NCI-H187 treated with DMSO at 0.1 percent for 48 hours (cell line): ENCODE data around the gene SYT1.
"Not testable (repeated sequence)": the region's sequence is repeated elsewhere in the genome, so short reads cannot be mapped to it uniquely, and the experiment has no call there.

Source experiments
- DNase-seq: peaks from one replicate; lab custom pipeline; 2025; lab: John Stamatoyannopoulos, UW

SYT1 gene

DNA sequence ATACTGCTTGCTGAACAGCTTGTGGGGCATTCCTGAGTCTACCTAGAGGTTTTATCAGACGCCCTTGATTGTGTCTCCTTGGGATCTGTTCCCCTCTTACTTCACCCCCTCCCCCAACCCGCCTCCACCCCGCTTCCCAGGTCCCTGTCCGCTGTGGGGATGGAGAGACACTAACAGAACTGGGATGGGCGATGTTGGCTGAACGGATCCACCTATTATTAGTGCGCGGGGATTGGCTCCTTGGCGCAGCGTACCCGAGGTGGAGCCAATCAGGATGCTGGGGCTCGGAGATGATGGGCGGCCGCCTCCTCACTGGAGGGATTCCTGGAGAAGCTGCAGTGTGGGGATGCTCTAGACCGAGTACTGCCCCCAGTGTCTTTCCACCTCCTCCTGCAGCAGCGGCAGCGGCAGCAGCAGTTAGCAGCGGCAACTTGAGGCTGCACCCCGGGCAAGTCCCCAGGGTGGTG lies at the start of gene SYT1:
Gene SYT1, plus strand, starts transcription at position 372 of the 467 bp plus-strand sequence.
- peak; percentile 92 for DNase-seq

DNA sequence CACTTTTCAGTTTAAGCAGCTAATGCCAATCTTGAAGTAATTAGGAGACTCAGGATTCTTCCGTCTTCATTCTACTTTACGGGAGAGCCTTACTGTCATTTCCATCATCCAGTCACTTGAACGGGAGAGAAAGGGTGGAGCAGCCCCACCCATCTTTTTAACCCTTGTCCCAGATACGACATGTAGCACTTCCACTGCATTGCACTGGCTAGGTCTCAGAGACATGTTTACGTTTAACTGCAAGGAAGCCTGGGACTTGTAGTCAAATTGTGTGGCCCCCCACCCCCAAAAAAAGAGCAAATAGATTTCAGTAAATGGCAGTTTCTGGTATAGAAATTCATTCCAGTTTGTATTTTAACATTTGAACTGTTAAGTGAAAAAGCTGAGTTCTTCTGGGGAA lies 46.1 kb upstream of the SYT1 start:
- DNase-seq, result no peak

DNA sequence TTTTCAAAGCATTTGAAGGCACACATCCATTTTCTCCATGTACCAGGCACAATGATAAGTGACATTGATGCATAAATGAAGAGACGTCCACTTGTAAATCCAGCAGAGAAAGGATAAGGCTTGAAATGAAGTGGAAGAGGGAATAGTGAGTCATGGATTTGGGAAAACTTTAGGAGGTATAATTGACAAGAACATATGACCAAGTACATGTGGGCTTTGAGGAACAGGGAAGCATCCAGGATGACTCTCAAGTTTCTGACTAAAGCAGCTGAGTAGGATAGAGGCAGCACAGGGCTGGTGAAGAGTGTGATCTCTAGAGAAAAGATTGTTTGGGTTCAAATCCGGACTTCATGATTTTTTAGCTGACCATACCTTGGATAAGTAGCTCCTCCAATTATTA lies 43.6 kb upstream of the SYT1 start:
- no peak for DNase-seq

DNA sequence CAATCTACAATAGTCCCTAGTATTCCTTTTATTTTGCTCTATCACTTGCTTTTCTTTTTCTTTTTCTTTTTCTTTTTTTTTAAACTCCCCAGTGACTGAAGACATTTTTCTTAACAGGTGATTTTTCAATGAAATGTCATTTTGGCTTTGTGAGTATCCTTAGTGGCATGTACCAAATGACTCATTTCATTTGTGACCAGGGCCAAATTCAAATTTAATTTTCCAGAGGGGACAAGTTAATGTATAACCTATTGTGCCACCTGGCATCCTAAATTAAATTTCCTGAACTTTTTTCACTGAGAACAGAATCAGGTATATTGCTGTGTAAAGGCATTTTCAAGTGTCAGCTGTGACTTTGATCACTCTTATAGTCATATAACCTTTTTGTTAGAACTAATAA lies 39.7 kb upstream of the SYT1 start:
- DNase-seq, result no peak

DNA sequence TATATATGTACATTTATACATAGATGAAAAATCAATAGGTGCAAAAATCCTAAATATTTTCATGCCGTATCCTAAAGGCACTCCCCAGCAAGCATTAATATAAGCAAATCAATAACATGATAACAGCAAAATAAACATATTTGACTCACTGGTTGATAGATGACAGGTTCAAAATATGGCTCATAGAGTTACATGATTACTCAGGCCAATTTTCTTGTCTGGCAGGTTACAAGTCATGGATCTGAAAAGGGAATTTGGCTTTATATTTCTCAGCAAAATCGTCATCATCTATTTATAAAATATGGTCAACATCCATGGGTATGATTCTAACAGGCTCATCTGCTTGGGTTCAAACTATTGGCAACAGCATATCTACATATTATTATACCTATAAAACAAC lies 34.9 kb upstream of the SYT1 start:
- DNase-seq, result no peak

DNA sequence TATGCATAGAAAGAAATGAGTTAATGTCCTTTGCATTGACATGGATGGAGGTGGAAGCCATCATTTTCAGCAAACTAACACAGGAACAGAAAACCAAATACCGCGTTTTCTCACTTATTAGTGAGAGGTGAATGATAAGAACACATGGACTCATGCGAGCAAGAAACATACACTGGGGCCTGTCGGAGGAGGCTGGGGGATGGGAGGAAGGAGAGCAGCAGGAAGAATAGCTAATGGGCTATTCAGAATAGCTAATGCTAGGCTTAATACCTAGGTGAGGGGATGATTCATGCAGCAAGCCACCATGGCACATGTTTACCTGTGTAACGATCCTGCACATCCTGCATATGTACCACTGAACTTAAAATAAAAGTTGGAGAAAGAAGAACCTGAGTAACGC lies 29.1 kb upstream of the SYT1 start:
- DNase-seq, result no peak

DNA sequence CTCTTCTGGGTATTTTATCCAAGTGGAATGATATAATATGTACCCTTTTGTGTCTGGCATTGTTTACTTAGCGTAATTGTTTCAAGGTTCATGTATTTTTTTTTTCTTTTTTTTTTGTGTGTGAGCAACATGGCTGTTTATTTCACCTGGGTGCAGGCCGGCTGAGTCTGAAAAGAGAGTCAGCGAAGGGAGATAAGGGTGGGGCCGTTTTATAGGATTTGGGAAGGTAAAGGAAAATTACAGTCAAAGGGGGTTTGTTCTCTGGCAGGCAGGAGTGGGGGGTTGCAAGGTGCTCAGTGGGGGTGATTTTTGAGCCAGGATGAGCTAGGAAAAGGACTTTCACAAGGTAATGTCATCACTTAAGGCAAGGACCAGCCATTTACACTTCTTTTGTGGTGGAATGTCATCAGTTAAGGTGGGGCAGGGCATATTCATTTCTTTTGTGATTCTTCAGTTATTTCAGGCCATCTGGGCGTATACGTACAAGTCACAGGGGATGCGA lies 24.0 kb upstream of the SYT1 start:
- not testable (repeated sequence) for DNase-seq

DNA sequence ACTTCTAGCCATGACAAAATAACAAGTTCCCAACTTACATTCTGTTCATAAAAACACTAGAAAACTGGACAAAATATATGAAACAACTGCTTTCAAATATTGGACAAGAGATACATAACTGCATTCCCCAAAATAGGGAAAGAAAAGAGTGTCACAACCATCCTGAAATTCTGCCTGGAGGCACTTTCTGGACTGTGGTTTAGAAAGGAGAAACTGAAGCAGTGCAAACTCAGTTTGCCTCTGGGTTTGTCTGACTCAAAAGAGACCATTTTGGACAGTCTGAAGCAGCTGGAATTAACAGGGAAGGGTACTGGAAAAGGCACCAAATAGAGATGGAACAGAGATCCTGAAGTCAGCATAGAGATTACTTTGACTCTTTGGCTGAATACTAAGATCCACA lies 11.3 kb upstream of the SYT1 start:
- no peak for DNase-seq

DNA sequence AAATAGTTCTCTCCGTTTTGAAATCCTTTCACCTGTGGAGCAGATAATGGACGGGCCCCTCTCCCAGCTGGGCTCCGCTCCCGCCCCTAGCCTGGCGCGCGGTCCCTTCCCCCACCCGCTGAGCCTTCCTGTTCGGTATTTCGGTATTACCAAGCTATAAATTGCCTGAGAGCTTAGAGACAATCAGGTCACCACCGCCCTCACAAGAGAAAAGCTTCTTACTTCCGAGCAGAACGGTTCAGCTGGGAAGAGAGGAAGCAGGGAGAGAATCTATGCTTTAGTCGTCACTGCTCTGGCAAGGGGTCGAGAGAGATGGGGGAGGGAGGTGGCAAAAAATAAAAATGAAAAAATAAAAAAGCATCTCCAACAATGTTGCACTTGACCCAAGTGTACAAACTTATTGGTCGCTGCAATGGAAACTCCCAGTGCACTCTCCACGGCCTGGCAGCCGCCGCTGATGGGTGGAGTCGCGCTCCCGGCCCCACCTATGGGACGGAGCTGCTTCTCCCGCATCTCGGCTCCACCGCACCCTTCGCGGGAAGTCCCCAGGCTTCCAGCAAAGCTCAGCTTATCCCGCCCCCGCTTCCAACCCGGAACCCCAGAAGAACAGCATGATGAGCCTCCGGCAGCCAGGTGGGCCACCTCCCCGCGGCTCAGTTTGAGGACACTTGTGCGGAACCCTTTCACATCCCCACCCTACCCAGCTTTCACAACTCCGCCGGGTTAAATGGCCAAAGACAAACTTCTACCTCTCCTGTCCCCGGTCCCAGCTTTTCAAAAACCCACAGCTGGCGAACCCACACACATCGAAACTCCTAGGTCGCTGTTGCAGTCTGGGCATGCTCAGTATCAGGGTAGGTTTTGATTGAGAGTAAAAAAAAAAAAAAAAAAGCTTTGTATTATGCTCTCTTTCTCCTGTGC lies 832 bp upstream of the SYT1 start:
- DNase-seq, result no peak

DNA sequence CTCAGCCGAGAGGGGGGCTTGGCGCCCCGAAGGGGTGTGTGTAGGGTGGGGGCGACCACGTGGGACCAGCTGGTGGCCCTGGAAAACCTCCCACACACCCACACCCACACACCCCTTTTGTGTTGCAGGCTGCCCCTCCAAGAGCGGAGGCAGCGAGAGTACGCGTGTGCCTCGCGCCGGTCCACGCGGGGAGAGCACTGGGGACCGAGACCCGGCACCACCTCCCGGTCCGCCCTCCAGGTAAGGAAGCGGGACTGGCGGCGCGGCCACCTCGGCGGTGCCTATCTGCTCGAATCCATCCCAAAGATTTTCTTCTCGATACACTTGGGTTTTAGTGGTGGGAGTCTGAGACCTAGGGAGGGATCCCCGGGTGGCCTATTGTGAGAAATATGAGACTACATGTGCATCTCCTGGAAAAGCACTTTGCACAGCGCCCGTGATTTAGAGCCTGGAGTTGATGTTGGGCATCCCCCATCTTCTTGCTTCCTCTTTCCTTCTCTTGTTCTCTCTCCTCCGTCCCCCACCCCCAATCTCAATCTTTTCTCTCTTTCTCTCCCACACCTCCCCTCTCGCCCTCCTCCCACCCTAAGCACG lies 393 bp downstream of the SYT1 start:
- DNase-seq, result peak; percentile 7

DNA sequence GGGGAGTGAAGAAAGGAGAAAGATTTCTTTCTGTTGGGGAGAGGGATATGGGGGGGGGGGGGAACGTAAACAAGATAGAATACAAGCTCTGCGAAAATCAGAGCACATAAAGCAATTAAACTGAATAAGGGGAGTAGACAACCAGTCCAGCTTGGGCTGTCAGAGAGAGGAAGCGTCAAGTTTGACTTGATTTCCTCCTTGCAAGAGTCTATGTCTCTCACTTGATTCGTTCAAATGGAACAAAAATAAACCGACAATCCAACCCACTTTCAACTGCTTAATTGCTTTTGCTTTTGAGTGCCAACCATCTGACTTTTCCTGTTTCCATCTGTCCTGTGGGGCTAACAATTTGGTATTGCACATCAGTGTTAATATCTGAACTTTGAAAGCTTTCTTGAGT lies 942 bp downstream of the SYT1 start:
- no peak for DNase-seq

DNA sequence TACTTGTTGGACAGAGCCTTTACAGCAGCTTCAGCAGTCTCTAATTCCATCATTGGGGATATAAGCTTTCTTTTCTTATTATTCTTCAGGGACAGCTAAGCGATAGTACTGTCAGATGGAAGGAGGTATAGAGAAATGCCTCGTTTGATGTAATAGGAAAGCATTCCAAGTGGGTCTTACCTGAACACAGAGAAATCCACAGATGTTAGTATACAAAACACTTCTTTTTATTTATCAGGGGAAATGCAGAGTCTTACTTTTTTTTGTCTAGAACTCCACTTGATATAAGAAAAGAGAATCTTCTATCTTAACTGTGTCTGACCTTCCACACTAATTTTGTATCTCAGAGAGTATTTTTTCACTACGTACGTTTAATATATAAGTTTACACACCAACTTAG lies 1.9 kb downstream of the SYT1 start:
- DNase-seq, result no peak

DNA sequence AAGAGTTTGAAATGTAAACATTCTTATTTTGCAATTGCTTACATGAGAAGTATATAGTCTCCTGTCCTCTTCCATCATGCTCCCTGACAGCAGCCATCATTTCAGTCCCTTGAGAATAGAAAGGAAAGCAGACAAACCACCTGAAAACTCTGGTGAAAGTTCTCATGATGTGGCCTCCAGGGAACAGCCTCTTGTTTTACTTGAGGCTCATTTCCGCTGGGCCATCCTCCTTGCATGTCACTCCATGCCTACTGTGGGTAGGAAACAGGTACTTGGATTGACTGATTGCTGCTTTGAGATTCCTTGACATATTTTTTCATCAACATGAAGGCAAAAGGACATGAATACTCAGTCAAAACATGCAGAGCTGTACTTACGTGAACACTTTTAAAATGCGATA lies 6.0 kb downstream of the SYT1 start:
- DNase-seq, result peak; percentile 15

DNA sequence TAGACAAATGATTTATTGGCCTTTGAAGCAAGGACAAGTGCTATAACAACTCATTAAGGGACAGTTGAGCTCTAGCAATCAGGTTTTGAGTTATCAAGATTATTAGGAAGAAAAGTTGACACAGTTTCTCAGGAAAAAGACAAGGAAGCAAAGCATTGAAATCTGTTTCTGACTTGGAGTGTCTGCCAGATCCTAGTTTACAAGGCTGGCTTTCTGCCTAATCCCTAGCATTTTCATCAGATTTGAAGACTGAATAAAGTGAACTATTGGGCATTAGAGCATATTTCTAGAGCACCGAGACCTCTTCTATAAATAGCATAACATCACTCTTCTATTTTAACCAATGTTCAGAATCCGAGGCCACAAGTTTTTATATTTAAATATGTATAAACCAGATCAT lies 7.0 kb downstream of the SYT1 start:
- DNase-seq, result no peak

DNA sequence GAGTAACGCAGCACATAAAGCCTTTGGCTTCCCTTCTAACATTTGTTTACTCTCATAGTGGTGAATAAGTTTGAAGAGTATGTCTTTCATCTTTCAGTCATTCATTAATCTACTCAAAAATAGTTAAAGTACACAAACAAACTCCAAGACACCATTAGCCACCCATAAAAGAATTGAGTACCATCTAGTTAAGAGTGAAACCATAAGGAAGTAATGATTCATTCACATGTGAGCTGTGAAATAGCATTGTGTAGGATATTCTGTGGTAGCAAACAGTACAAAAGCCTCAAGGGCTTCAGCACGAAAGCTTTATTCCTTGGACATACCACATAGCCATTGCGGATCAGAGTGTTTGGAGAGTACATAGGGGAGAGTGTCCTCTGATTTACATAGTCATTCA lies 13.9 kb downstream of the SYT1 start:
- peak; percentile 85 for DNase-seq

DNA sequence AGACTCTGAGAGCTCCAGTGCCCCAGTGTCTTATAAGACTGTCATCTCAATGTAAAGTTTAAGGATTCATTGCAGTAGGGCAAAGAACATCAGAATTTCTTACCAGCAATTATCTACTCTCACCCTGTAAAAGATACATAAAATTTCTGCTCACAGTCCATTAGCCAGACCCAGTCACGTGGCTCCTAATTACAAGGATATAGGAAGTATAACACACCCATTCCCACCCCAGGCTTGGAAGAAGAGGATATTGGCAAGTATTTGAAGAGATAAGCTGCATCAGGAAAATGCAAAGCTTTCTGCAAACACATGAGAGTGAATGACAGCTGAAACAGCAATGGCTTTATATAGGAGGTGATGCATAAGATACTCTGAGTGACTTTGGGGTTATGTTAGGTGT lies 14.3 kb downstream of the SYT1 start:
- no peak for DNase-seq

DNA sequence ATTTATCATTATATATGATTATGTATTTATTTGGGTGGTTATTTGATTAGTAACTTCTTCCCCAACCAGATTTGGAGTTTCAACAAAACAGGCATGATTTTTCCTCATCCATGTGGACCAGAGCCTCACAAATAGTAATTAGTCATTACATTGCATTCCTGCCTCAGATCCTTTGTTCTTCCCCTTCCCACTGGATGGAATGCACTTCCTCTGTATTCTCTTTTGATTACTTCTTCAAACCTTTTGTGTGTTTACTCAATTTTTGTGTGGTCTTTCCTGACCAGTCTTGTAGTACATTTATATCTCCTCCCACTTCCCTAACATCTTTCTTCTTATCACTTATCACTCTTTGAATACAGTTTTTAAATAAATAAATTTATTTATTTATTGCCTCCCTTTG lies 15.5 kb downstream of the SYT1 start:
- DNase-seq, result no peak

DNA sequence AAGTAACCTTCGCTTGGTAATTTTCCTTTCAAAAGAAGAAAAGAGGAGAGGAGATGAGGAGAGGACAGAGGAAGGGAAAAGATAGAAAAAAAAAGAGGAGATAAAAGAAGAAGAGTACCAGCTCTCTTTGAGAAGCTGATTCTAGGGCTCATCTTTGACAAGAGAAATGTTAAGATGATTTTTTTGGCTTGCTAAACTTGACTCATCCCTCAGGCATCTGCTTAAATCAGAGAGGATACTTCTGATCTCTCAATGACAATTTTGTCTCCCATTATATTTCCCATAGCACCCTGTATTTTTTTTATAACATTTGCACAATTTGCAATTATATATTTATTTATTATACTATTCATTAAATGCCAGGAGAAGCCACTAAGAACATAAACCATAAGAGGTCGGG lies 17.1 kb downstream of the SYT1 start:
- DNase-seq, result no peak

DNA sequence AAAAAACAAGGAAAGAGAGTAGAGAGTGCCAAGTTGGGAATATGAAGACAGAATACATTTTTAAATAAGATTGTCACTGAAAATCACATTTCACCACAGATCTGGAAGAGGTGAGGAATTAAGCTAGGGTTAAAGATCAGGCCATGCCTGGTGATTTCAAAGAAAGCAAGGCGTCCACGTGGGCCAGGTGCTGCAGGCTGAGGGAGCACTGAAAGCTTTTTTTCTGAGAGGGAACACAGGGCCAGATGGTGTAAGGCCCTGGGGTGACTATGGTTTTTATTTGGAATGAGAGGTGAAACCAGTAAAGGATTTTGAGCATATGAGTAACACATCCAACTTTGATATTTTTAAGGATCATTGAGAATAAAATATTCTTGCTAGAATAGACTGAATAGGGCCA lies 20.9 kb downstream of the SYT1 start:
- no peak for DNase-seq

DNA sequence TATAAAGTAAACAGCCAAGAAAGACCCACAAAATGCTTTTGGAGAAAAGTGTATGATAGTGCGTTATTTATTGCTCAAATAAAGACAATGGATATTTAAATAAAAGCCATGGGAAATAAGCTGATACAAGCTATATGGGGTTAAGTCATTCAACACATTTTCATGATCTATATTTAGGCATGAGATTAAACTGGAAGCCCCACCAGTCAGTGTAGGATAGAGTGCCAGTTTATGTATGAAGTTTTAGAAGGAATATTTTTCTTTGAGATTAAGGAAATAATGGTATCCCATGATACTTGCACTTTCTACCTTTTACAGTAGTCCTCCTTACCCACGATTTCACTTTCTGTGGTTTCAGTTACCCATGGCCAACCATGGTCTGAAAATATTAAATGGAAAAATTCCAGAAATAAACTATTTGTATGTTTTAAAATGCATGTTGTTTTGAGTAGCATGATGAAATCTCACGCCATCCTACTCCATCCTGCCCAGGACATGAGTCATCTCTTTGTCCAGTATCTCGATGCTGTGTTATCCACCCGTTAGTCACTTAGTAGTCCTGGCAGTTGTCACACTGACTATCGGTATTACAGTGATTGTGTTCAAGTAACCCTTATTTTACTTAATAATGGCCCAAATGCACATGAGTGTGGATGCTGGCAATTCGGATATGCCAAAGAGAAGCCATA lies 22.3 kb downstream of the SYT1 start:
- DNase-seq, result no peak

DNA sequence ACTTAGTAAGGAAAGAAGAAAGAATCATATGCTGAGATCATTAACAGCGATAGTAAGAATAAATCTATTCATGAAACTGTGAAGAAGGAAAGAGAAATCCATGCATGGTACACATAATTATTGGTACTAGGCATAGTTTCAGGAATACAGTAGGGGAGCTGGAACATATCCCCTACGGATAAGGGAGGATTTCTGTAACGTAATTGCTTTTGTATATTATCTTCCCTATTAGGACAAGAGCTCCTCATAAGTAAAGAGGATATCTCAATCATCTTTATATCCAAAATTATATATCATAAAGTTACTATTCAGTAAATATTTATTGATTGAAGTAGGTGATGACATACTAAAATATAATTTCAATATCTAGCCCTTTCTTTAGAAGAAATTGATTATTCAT lies 22.9 kb downstream of the SYT1 start:
- no peak for DNase-seq

DNA sequence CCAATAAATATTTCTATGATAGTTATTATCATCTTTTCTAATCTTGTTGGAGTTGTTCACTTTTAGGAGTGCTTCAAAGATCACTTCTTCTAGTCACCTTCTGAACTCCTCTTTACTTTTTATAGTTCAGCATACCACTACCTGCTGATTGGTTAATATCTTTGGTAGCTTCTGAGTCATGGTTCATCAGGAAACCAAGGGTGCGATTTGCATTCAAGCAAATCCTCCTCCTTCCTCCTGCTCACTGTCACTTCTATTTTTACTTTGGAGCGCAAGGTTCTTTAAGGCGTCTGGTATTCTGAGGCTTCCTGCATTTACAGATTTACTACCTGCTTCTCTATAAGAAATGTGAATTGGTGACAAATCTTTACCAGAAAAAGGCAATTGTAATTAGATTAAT lies 24.0 kb downstream of the SYT1 start:
- no peak for DNase-seq
